HCT116 (cell line): ENCODE measurements around the gene PRKAR2A. TPM values are rescaled to one million over a fixed set of nuclear protein-coding genes. Genes with fewer than 3 reads are reported as not detected.
"Not testable (repeated sequence)": the region's sequence is repeated elsewhere in the genome, so short reads cannot be mapped to it uniquely, and the experiment has no call there.

Experiments
- ATAC-seq: fragments of 200-7000 bp; cut with Tn5 transposase; 2 replicates; pipeline ENCODE4 v1.9.1; 2020; ENCODE audit warnings: mild to moderate bottlenecking, moderate library complexity
- BruUV-seq: library from RNA; stranded (reverse); fragments of 400-500 nt; replicated peaks from 2 replicates; lab custom pipeline; 2021; lab: Mats Ljungman, UMichigan
- CTCF ChIA-PET: fragments of 300-600 bp; sonication (Branson Sonifier 250); formaldehyde crosslinking; loops from one replicate; lab custom pipeline; 2021; ENCODE audit warnings: antibody characterized with exemption; lab: Charles Lee
- POLR2A ChIA-PET: fragments of 300-600, 350-600 bp; sonication (Branson Sonifier 250); formaldehyde crosslinking; loops from one replicate; lab custom pipeline; 2021; ENCODE audit warnings: antibody characterized with exemption; lab: Charles Lee
- RAD21 ChIA-PET, 2 experiments: fragments of 300-600 bp; sonication (Branson Sonifier 250); formaldehyde crosslinking; loops; one replicate each; lab custom pipeline; 2023; ENCODE audit warnings: low total read pairs in 2 of 2; ENCODE audit not compliant: uncharacterized antibody in 2 of 2, unreplicated experiment in 2 of 2, low non-redundant PET in 1 of 2; lab: Charles Lee
- DNase-seq: peaks from one replicate; pipeline ENCODE4 v3.0.0-alpha.2; 2010; ENCODE audit warnings: low read depth, low spot score
- H2AFZ ChIP-seq: fragments of 200-600 bp; shearing (Covaris generic), sonication (generic); 2 replicates; pipeline ENCODE4 v1.6.1; 2017; ENCODE audit warnings: low read depth, mixed run types, mixed read lengths, antibody characterized with exemption, low read length; ENCODE audit not compliant: poor library complexity, severe bottlenecking
- H3K27ac ChIP-seq: 2 replicates; pipeline ENCODE4 v1.5.1; 2012; ENCODE audit warnings: low read depth, low read length
- H3K27me3 ChIP-seq: fragments of 200-600 bp; sonication (generic); 2 replicates; pipeline ENCODE4 v1.6.1; 2016; ENCODE audit warnings: mixed run types, low read length, mixed read lengths; ENCODE audit not compliant: insufficient read depth
- H3K36me3 ChIP-seq, 2 experiments: fragments of 200-500 bp in 1 of 2; fragments of 200-600 bp in 1 of 2; sonication (Bioruptor generic) in 1 of 2; sonication (generic) in 1 of 2; 2 replicates each; pipeline versions ENCODE4 v1.5.1 to v1.6.1; 2014 to 2016; ENCODE audit warnings: low read length in 2 of 2, inconsistent platforms in 1 of 2, mixed read lengths in 1 of 2, mixed run types in 1 of 2; ENCODE audit not compliant: insufficient read depth in 2 of 2, control insufficient read depth in 1 of 2
- H3K4me1 ChIP-seq, 2 experiments: fragments of 200-600 bp in 1 of 2; sonication (generic) in 1 of 2; 2 replicates each; pipeline versions ENCODE4 v1.5.1 to v1.6.1; 2012 to 2017; ENCODE audit warnings: low read length in 2 of 2, inconsistent platforms in 1 of 2, mild to moderate bottlenecking in 1 of 2, mixed read lengths in 1 of 2, mixed run types in 1 of 2, moderate library complexity in 1 of 2; ENCODE audit not compliant: insufficient read depth in 2 of 2, control insufficient read depth in 1 of 2
- H3K4me2 ChIP-seq: fragments of 200-600 bp; sonication (generic); 2 replicates; pipeline ENCODE4 v1.6.1; 2017; ENCODE audit warnings: mixed run types, low read length, mixed read lengths
- H3K4me3 ChIP-seq, 2 experiments: fragments of 200-600 bp in 1 of 2; sonication (generic) in 1 of 2; replicated peaks in 1 of 2; 2 replicates each; pipeline ENCODE4 v1.5.1; 2011 to 2016; ENCODE audit warnings: low read length in 2 of 2, control low read depth in 1 of 2, low read depth in 1 of 2, mild to moderate bottlenecking in 1 of 2, mixed read lengths in 1 of 2, mixed run types in 1 of 2
- H3K79me2 ChIP-seq: fragments of 200-600 bp; sonication (generic); 2 replicates; pipeline ENCODE4 v1.6.1; 2017; ENCODE audit warnings: mild to moderate bottlenecking, mixed run types, low read length, moderate library complexity, mixed read lengths; ENCODE audit not compliant: insufficient read depth
- H3K9ac ChIP-seq: fragments of 200-600 bp; sonication (generic); 2 replicates; pipeline ENCODE4 v1.6.1; 2016; ENCODE audit warnings: low read length, mixed read lengths
- H3K9me2 ChIP-seq: fragments of 200-600 bp; sonication (generic), shearing (Covaris generic); 2 replicates; pipeline ENCODE4 v1.6.1; 2017; ENCODE audit warnings: mixed run types, mild to moderate bottlenecking, moderate library complexity; ENCODE audit not compliant: insufficient read depth
- H3K9me3 ChIP-seq, 2 experiments: fragments of 200-500 bp in 1 of 2; fragments of 200-600 bp in 1 of 2; sonication (Bioruptor generic) in 1 of 2; sonication (generic) in 1 of 2; 2 replicates each; pipeline ENCODE4 v1.6.1; 2014 to 2017; ENCODE audit warnings: low read length in 2 of 2, mixed read lengths in 2 of 2, inconsistent platforms in 1 of 2, low read depth in 1 of 2, mild to moderate bottlenecking in 1 of 2, mixed run types in 1 of 2, moderate library complexity in 1 of 2; ENCODE audit not compliant: control insufficient read depth in 1 of 2, insufficient read depth in 1 of 2
- H4K20me1 ChIP-seq: fragments of 200-600 bp; sonication (generic), shearing (Covaris generic); 2 replicates; pipeline ENCODE4 v1.6.1; 2017; ENCODE audit warnings: mixed run types, mild to moderate bottlenecking, moderate library complexity; ENCODE audit not compliant: insufficient read depth
- EZH2phosphoT487 ChIP-seq: fragments of 200-600 bp; IDR thresholded peaks from 2 replicates; pipeline ENCODE4 v1.6.1; 2018; ENCODE audit warnings: antibody characterized with exemption, borderline replicate concordance
- RAD21 ChIP-seq: IDR thresholded peaks from 2 replicates; pipeline ENCODE4 v1.6.1; 2012; ENCODE audit warnings: low read depth, mild to moderate bottlenecking
- SRF ChIP-seq: IDR thresholded peaks from 2 replicates; pipeline ENCODE4 v1.6.1; 2012; ENCODE audit warnings: low read depth
- ZFX ChIP-seq: fragments of 450-650 bp; IDR thresholded peaks from 2 replicates; pipeline ENCODE4 v1.6.1; 2017
- ZNF274 ChIP-seq: fragments of 200-500 bp; sonication (Bioruptor generic); IDR thresholded peaks from 2 replicates; pipeline ENCODE4 v1.6.1; 2014; ENCODE audit warnings: mild to moderate bottlenecking, low read depth, low read length, inconsistent platforms
- intact Hi-C: fragments of 100-400 bp; cut with micrococcal nuclease; formaldehyde crosslinking; loops from 2 replicates; pipeline ENCODE4 v1.10.0; 2022
- total RNA-seq: library from RNA; stranded (reverse); gene quantifications from one replicate; pipeline ENCODE4 v1.2.1, GENCODE V29; 2021; ENCODE audit not compliant: unreplicated experiment
- TF ChIP-seq, protein P1 (sequence below): IDR thresholded peaks from 2 replicates; pipeline ENCODE4 v1.6.1; 2012

Gene PRKAR2A
- total RNA-seq, 1 experiment from 2014 or later, result 63.3 TPM

DNA sequence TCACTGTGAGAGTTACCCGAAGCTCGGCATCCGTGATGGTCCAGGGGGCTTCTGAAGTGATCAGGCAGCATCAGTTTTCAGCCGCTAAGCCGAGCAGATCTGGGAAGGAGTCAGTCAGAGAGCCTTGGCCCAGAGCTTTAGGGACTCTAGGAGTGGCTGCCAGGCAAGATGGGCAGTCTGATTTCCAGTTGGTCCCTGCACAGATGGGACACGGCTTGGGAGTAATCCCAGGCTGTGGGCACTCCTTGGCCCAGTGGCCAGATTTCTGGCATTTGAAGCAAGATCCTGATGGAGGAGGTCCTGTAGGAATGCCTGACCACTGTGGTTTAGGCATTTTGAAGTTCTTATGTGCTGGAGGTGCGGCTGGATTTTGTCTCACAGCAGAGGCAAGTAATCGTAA lies 120.2 kb downstream of the PRKAR2A start:
- Histone ChIP-seq H3K4me1 (no peaks in the 10 kb centered on the region), H3K4me3 (no peak overlapping the region), H3K9ac (no peak overlapping the region), H3K27me3 (no peaks in the 10 kb centered on the region), H3K9me3 (no peaks in the 10 kb centered on the region), H3K27ac (no peak overlapping the region), H2AFZ (no peak overlapping the region), H3K36me3 (no peaks in the 10 kb centered on the region), H3K4me2 (no peak overlapping the region), H4K20me1 (no peaks in the 10 kb centered on the region), H3K79me2 (no peaks in the 10 kb centered on the region), H3K9me2 (no peaks in the 10 kb centered on the region)
- DNase-seq (no peak), ATAC-seq (no peak)
- no TSS peak for BruUV-seq
- intact Hi-C loops, result no loop called here
- CTCF ChIA-PET, result interaction anchor here (1.3 kb wide), 1 partner anchor 12 kb away, joined by 3 read pairs; no protein-coding TSS in a partner anchor
- POLR2A ChIA-PET, result no interaction called here
- RAD21 ChIA-PET, result no interaction called here
- TF ChIP-seq ZNF274 (no peak), RAD21 (no peak), SRF (no peak), EZH2phosphoT487 (no peak), ZFX (no peak)
- TF ChIP-seq, protein P1, sequence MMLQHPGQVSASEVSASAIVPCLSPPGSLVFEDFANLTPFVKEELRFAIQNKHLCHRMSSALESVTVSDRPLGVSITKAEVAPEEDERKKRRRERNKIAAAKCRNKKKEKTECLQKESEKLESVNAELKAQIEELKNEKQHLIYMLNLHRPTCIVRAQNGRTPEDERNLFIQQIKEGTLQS, result no peak

DNA sequence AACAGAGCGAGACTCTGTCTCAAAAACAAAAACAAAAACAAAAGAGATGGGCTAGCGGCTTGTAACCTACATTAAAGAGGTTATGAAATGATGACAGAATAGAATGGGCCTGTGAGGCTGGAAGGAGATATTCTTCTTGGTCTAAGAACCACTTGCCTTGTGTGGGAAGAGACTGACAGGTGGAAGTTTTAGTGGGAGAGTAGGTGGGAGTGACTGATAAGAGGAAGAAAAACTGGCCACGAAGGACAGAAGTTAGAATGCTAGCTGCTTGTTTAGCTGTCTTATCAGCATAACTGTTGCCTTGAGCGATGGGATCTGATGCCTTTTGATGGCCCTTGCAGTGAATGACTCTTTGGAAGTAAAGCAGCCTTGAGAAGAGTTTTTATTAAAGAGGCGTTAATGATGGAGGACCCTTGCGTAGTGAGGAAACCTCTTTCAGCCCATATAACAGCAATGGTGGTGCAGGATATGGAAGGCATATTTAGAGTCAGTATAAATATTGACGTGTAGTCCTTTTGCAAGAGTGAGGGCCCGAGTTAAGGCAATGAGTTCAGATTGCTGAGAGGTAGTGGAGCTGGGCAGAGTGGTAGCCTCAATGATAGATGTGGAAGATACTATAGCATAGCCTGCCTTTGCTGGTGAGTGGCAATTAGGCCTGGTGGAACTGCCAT lies 122.4 kb downstream of the PRKAR2A start:
- intact Hi-C loops, BruUV-seq, H3K27ac ChIP-seq, H3K79me2 ChIP-seq, H3K9me2 ChIP-seq, H2AFZ ChIP-seq, H3K4me2 ChIP-seq, H3K9me3 ChIP-seq, CTCF ChIA-PET, DNase-seq, H3K36me3 ChIP-seq, H3K4me1 ChIP-seq, H3K9ac ChIP-seq, RAD21 ChIA-PET, ATAC-seq, H4K20me1 ChIP-seq, H3K27me3 ChIP-seq, H3K4me3 ChIP-seq: not testable (repeated sequence)
- POLR2A ChIA-PET, result interaction anchor here (0.6 kb wide), 2 partner anchors 8 to 27 kb away, joined by 3 read pairs; partner anchors contain the start of gene IP6K2
